GM21786 (cell line): ENCODE results near the gene TBC1D5.
A peak's percentile ranks its signal among the peaks of the same experiment; 100 is the strongest.

Experiments used
- ATAC-seq: cut with Tn5 transposase; IDR thresholded peaks from one replicate; pipeline ENCODE4 v1.9.1; 2021; ENCODE audit not compliant: unreplicated experiment

Gene TBC1D5

DNA sequence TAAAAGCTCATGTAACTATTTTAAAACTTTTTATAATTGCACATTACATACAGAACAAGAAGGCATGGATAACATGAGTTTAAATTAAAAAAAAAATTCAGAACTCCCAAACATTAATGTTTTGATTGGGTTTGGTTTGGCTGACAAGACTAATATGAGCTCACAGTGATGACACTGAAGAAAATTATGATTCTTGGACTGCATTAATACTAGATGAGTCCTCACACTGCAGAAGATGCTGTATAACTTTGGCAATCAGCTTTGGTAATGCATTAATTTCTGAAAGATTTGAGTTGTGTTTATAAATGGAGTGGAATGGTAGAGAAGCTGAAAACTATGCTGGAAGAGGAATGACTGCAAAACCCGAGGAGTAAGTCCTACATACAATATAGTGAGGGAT is 498.8 kb downstream of the TBC1D5 start:
- ATAC-seq, result no peak

DNA sequence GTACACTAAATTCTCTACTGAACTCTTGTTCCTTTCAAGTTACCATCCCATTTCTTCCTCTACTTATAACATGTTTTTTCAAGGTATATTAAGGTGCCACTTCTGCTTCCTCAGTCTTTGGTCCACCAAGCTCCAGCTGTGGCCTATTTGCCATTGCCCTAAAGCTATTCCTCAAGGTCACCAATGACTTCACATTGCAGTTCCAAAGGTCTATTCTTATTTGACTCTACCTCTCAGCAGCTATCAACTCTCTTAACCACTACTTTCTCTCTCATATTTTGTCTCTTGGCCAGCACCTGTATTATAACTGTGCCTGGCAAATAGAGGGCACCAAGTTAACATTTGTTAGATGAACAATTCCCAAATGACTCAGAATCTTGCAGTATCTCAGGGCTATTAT is 503.0 kb downstream of the TBC1D5 start:
- no peak for ATAC-seq

DNA sequence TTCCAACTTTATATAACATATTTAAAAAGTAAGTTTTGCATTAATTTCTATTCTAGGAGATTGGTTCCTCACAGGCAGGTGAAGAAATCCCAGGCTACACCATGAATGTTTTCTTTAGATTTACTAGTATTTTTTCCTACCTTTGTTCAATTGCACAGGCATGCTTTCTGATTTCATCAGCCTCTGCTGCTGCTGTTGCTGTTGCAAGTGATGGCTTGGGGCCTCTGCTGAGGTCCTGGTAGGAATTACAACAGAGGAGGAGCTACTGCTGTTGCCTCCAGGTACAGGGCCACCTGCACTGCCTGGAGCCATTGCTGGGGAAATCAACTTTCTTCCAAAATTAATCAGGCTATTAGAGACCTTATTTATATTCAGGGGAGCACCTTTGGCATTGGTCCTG is 504.4 kb downstream of the TBC1D5 start:
- no peak for ATAC-seq

DNA sequence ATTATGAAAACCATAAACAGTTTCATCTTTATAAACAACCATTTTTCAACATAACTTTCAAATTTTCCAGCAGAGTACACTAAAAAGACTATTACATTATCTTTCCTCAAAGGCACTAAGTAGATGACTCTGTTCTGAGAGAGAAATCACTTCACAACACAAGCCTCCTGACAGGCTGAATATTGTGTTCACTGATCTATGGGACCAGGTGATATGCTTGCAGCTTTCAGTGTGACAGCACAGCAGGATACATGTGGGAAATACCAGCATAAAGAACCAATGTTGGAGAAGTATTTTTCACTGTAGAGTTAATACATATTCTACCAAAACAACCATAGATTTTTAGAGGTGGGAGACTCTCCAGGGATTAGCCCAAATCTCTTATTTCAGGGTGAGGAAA is 507.1 kb downstream of the TBC1D5 start:
- no peak for ATAC-seq

DNA sequence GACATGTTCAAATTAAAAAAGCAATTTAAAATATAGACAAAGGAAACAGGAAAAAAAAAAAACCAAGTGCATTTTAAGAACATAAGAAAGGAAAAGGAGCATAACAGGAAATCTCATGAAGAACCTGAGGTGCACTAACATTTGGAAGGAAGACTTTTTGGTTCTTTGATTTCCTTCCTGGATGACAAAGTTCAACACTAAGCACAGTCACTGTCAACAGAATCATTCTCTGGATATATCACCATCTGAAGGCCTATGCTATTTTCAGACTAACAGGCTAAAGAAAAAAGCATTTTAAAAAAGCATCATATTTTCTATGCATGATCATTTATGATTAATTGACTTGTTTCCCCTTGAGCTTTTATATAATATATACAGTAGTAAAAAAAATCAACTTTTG is 508.0 kb downstream of the TBC1D5 start:
- no peak for ATAC-seq

DNA sequence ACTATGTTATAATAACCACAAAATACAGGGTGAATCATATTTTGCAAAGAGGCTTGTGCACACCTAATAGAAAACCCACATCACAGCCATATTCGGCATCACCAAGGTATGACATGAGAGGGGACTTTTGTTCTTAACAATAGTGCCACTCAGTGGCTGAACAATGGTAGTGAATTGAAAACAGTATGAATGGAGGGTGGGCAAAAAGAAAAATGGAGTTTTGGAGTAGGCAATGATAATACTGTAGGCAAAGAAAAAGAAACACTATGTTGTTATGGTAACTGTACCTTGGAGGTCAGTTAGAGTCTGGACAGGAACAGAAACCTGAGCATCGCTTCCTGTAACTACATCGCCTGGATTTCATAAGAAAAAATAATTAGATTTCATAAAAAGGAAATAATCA is 509.0 kb downstream of the TBC1D5 start:
- ATAC-seq, result peak; percentile 84

GRCh38 chr3:17232442-17232841 is 510.0 kb downstream of the TBC1D5 start:
- ATAC-seq, result no peak

DNA sequence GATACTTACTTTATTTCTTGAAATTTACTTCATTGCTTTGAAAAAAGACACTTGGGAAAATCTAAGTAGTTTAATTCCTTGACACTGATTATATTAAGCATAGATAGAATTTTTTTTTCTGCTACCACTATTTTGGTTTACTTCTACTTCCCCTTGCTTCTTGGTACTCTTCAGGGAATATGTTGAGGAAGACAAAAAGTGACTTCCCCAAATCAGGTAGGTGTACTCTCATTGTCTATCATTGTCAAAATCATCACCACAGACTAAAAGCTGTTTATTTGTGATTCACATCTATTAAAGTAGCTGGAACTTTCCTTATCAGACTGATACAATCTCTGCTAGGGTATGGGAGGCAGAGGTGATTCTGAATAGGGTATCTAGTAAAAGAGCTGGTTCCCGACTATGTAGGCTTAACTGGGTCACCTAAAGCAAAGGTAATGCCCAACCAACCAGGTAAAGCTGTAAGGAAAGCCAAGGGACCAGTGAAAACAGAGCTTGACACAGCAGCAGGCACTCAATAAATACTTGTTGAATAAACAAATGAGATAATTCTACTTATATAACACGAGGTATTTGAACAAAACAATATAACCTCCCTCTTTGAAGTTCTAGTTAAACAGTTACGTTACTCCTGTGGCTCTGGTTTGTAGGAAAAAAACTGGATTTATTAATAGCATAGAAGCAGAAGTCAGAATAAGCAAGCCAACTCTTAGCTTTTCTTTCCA is 510.7 kb downstream of the TBC1D5 start:
- no peak for ATAC-seq

GRCh38 chr3:17227472-17227871 is 515.0 kb downstream of the TBC1D5 start:
- ATAC-seq, result no peak

DNA sequence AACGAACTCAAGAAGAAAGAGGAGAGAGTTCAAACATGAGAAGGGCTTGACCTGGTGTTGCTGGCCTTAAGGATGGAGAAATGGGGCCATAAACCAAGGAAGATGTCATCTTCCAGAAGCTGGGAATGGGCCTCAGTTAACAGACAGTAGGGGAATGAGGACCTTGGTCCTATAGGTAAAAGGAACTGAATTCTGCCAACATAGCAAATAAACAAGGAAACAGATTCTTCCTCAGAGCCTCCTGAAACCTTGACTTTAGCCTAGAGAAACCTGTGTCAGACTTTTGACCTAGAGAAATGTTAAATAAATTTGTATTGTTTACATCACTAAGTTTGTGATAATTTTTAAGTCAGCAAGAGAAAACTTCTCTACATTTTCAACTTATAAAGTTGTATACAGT is 520.9 kb downstream of the TBC1D5 start:
- ATAC-seq, result no peak

DNA sequence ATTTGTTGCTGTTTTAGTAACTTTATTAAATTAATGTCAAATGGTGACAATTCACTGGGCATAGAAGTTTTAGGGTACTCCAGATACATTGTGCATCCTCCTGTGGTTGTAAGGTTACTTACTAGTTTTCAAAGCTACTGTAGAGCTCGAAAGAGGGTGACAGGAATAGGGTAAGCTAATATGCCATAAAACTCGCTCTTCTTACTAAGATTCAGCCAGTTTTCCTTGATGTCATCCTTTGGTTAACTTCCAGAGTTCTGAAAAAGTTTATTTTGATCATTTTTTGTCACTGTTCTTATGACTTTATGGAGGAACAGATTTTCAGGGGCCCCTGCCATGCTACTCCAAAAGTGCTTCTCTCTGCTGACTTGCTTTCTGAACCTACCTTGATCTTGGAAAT is 522.8 kb downstream of the TBC1D5 start:
- ATAC-seq, result no peak

- ATAC-seq, result no peak
Measured at GRCh38 chr3:17218587-17218986, 523.8 kb downstream of the TBC1D5 start.

GRCh38 chr3:17217588-17217987 is 524.8 kb downstream of the TBC1D5 start:
- ATAC-seq, result no peak

GRCh38 chr3:17213102-17213501 is 529.3 kb downstream of the TBC1D5 start:
- ATAC-seq, result no peak

DNA sequence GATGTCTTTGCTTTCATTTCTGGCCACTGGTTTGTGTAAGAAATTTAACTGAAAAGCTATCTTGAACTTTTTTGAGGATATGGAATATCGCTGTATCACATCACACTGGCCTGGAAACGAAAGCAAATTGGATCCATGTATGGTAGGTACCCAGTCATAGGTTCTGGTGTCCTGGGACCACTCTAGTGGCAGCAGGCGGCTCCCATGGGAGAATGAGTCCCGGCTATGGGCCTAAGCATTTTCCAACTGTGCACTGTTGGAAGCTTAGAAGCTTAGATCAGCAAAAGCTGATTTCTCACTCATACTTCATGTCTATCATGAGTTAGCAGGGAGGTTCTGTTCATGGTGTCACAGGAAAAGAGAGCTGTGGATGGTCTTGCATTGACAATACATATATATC is 534.5 kb downstream of the TBC1D5 start:
- no peak for ATAC-seq

- ATAC-seq, result no peak
Measured at GRCh38 chr3:17207019-17207418, 535.4 kb downstream of the TBC1D5 start.

GRCh38 chr3:17204049-17204650 is 538.3 kb downstream of the TBC1D5 start:
- ATAC-seq, result no peak

DNA sequence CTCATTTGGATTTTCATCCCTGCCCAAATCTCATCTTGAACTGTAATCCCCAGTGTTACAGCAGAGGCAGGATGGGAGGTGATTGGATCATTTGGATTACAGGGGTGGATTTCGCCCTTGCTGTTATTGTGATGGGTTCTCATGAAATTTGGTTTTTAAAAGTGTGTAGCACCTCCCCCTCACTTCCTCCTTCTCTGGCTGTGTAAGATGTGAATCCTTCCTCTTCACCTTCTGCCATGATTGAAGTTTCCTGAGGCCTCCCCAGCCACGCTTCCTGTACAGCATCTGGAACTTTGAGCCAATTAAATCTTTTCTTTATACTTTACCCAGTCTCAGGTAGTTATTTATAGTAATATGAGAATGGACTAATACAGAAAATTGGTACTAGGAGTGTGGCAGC is 540.9 kb downstream of the TBC1D5 start:
- no peak for ATAC-seq

- ATAC-seq, result peak; percentile 78
Measured at GRCh38 chr3:17195856-17196604, 546.4 kb downstream of the TBC1D5 start.

- ATAC-seq, result peak; percentile 89
Measured at GRCh38 chr3:17195192-17195611, 547.2 kb downstream of the TBC1D5 start.

- ATAC-seq, result no peak
Measured at GRCh38 chr3:17194116-17194515, 548.3 kb downstream of the TBC1D5 start.

DNA sequence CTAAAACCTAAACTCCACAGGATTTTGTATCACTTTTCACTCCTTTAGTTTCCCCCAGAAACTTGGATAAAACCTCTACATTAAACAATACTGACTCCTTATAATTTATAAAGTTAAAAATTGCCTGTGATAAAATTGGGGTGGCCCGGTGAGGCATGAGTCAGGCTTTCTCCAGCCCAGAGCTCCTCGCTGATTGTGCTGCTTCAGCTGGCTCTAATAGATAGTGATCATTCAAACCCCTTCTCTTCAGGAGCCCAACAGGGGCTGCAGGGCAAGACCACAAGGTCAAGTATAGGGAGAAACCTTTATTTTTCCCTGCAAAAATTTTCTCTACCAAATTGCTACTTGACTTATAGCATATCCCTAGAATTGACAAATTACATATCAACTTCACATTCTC is 549.4 kb downstream of the TBC1D5 start:
- no peak for ATAC-seq
